ENCODE data around the gene CTU1. TPM values are rescaled to one million over a fixed set of nuclear protein-coding genes. Genes with fewer than 3 reads are reported as not detected.

Gene CTU1
- total and polyA plus RNA-seq, 10 of the 15 experiments (the other 5 are each of a cell fraction or from before 2014, with no cell fraction given) = 0.02 to 10.5 (median 3.0) TPM; not detected in 1

- TF ChIP-seq CHD1 (IDR thresholded peaks at IDR 0.05; ENCODE audit: low read depth, low read length) (no peak), KAT2A (conservative IDR thresholded peaks at IDR 0.05; ENCODE audit: control insufficient read depth, low read depth, low read length) (no peak), BCL11A (IDR thresholded peaks at IDR 0.05; ENCODE audit: low read depth, low read length) (no peak), MTA3 (IDR thresholded peaks at IDR 0.05; ENCODE audit: borderline replicate concordance, low read length) (no peak), TAF1 (IDR thresholded peaks at IDR 0.05; ENCODE audit: borderline replicate concordance, low read depth, low read length) (no peak), MEF2A (IDR thresholded peaks at IDR 0.05; ENCODE audit: insufficient read depth, low read depth, low read length) (no peak), DPF2 (IDR thresholded peaks at IDR 0.05) (no peak)
- TF ChIP-seq, protein P1, sequence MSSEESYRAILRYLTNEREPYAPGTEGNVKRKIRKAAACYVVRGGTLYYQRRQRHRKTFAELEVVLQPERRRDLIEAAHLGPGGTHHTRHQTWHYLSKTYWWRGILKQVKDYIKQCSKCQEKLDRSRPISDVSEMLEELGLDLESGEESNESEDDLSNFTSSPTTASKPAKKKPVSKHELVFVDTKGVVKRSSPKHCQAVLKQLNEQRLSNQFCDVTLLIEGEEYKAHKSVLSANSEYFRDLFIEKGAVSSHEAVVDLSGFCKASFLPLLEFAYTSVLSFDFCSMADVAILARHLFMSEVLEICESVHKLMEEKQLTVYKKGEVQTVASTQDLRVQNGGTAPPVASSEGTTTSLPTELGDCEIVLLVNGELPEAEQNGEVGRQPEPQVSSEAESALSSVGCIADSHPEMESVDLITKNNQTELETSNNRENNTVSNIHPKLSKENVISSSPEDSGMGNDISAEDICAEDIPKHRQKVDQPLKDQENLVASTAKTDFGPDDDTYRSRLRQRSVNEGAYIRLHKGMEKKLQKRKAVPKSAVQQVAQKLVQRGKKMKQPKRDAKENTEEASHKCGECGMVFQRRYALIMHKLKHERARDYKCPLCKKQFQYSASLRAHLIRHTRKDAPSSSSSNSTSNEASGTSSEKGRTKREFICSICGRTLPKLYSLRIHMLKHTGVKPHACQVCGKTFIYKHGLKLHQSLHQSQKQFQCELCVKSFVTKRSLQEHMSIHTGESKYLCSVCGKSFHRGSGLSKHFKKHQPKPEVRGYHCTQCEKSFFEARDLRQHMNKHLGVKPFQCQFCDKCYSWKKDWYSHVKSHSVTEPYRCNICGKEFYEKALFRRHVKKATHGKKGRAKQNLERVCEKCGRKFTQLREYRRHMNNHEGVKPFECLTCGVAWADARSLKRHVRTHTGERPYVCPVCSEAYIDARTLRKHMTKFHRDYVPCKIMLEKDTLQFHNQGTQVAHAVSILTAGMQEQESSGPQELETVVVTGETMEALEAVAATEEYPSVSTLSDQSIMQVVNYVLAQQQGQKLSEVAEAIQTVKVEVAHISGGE (CRISPR knock-in tag; IDR thresholded peaks at IDR 0.05) = no peak
These were observed 26.7 kb downstream of the CTU1 start (continued) for GRCh38 chr19:51081476-51081875.

DNA sequence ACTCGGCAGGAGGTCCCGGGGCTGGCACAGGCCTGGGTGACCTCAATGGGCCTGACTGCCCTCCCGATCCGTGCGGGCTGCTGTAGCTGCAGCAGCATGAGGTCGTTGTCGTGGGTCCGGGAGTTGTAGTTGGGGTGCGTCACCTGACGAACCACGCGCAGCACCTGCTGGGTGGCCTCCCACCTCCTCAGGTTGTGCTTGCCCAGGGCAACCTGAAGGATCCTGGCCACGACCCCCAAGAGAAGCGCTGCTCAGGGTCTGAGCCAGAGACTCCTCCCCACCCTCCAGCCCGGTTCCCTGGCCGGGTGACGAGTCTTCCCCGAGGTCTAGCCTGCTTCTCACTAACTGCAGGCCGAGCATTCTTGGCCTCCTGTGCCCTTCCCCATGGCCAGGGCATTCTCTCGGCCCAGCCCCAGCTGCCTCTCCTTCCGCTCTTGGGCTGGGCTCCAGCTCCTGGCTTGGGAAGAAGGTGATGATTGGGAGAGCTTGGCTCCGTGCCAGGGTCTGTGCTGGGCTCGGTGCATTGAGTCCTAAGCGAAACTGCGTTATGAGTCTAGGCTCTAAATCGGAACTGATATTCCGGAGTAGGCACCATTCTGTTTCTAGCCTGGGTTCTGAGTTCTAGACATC is 28.6 kb downstream of the CTU1 start:
- Histone ChIP-seq H3K27me3 (replicated peaks in 1 of 2; ENCODE audit: control insufficient read depth in 2 of 2, insufficient read depth in 2 of 2, low read length in 1 of 2) (no peaks in the 10 kb centered on the region), H3K4me2 (ENCODE audit: control insufficient read depth, insufficient read depth) (no peak overlapping the region), H3K9me3 (replicated peaks; ENCODE audit: control insufficient read depth, insufficient read depth, low read length) (no peaks in the 10 kb centered on the region), H3K27ac (ENCODE audit: control insufficient read depth, insufficient read depth) (no peak overlapping the region), H2AFZ (ENCODE audit: control insufficient read depth, low read depth, low read length) (no peak overlapping the region), H3K36me3 (ENCODE audit: control insufficient read depth in 2 of 2, insufficient read depth in 2 of 2, low read length in 1 of 2) (no peaks in the 10 kb centered on the region), H4K20me1 (ENCODE audit: control insufficient read depth, insufficient read depth) (no peaks in the 10 kb centered on the region), H3K9ac (ENCODE audit: control insufficient read depth, insufficient read depth, low read length) (no peak overlapping the region), H3K4me1 (ENCODE audit: control insufficient read depth, insufficient read depth, low read length) (no peaks in the 10 kb centered on the region), H3K79me2 (ENCODE audit: control insufficient read depth, insufficient read depth, low read length) (no peaks in the 10 kb centered on the region), H3K4me3 (no peak overlapping the region)
- ChIA-PET CTCF (no interaction called here), RAD21 (ENCODE audit: unreplicated experiment) (no interaction called here), POLR2A (no interaction called here), SMC1A (ENCODE audit: uncharacterized antibody, unreplicated experiment) (no interaction called here)
- in situ Hi-C loops (cut with MboI) (no loop called here), intact Hi-C loops (cut with micrococcal nuclease; ENCODE audit: unreplicated experiment) (no loop called here)
- no peak for FAIRE-seq
- ATAC-seq = no peak
- TF ChIP-seq YBX1 (IDR thresholded peaks at IDR 0.05) (no peak), RFX5 (IDR thresholded peaks at IDR 0.05; ENCODE audit: low read depth, low read length) (no peak), MYC (IDR thresholded peaks at IDR 0.05; ENCODE audit: insufficient read depth, insufficient read length, insufficient replicate concordance, low read length, severe bottlenecking) (no peak), PAX5 (IDR thresholded peaks at IDR 0.05; ENCODE audit: borderline replicate concordance, low read depth, low read length) (no peak), POLR2AphosphoS5 (IDR thresholded peaks at IDR 0.05; ENCODE audit: low read length) (no peak), SMAD1 (IDR thresholded peaks at IDR 0.05; ENCODE audit: low read depth, partially characterized antibody) (no peak), ETV6 (conservative IDR thresholded peaks at IDR 0.05 in 1 of 2, IDR thresholded peaks at IDR 0.05 in 1 of 2; ENCODE audit: borderline replicate concordance in 1 of 2, low read depth in 1 of 2) (no peak), USF2 (IDR thresholded peaks at IDR 0.05; ENCODE audit: borderline replicate concordance, low read depth, low read length) (no peak), ZNF24 (IDR thresholded peaks at IDR 0.05) (no peak), SMARCA5 (IDR thresholded peaks at IDR 0.05) (no peak), PML (IDR thresholded peaks at IDR 0.05; ENCODE audit: low read length) (no peak), NBN (IDR thresholded peaks at IDR 0.05) (no peak)
- TF ChIP-seq, protein P2, sequence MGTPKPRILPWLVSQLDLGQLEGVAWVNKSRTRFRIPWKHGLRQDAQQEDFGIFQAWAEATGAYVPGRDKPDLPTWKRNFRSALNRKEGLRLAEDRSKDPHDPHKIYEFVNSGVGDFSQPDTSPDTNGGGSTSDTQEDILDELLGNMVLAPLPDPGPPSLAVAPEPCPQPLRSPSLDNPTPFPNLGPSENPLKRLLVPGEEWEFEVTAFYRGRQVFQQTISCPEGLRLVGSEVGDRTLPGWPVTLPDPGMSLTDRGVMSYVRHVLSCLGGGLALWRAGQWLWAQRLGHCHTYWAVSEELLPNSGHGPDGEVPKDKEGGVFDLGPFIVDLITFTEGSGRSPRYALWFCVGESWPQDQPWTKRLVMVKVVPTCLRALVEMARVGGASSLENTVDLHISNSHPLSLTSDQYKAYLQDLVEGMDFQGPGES (IDR thresholded peaks at IDR 0.05) = no peak
- BruUV-seq (replicated peaks) = no TSS peak
- WGBS (ENCODE audit: insufficient coverage, insufficient replicate concordance, low lambda C conversion rate, missing lambda C conversion rate) = 55% methylated on average over 27 of the region's 27 CpGs
- DNase-seq (ENCODE audit: low read depth, low spot score) = no peak

All from GM12878 (cell line).